Peyer's patch (tissue), 4 donors: ENCODE measurements around the gene KRT32. TPM values are rescaled to one million over a fixed set of nuclear protein-coding genes. Genes with fewer than 3 reads are reported as not detected.

Experiments used
- DNase-seq, 3 donors: peaks; one replicate each; pipeline ENCODE4 v3.0.0-alpha.2; 2017 to 2019
- H3K27ac ChIP-seq, 4 donors: fragments of 200-600 bp; sonication (generic); one replicate each; pipeline ENCODE4 v1.5.1; 2016 to 2019
- H3K27me3 ChIP-seq, 2 donors: fragments of 200-600 bp; sonication (generic); one replicate each; pipeline ENCODE4 v1.5.1; 2019
- H3K36me3 ChIP-seq, 3 donors: fragments of 200-600 bp; sonication (generic); one replicate each; pipeline ENCODE4 v1.5.1; 2016 to 2019
- H3K4me1 ChIP-seq, 4 donors: fragments of 200-600 bp; sonication (generic); one replicate each; pipeline ENCODE4 v1.5.1; 2016 to 2019
- H3K4me3 ChIP-seq, 4 donors: fragments of 200-600 bp; sonication (generic); 1 replicate in 3 of 4; 2 replicates in 1 of 4; pipeline ENCODE4 v1.5.1; 2016 to 2019; ENCODE audit warnings: mild to moderate bottlenecking in 1 of 4
- H3K9me3 ChIP-seq, 4 donors: fragments of 200-600 bp; sonication (generic); one replicate each; pipeline ENCODE4 v1.5.1; 2016 to 2019; ENCODE audit warnings: mild to moderate bottlenecking in 1 of 4
- CTCF ChIP-seq, 6 experiments: fragments of 450-650 bp in 4 of 6; fragments of 200-600 bp in 2 of 6; sonication (generic) in 1 of 6; IDR thresholded peaks; one replicate each; pipeline ENCODE4 v1.5.1; 2017 to 2019; ENCODE audit warnings: antibody characterized with exemption in 6 of 6, mild to moderate bottlenecking in 3 of 6, moderate library complexity in 1 of 6
- POLR2A ChIP-seq, 2 donors: fragments of 450-650 bp; IDR thresholded peaks; one replicate each; pipeline ENCODE4 v1.5.1; 2017; ENCODE audit warnings: antibody characterized with exemption in 2 of 2, mild to moderate bottlenecking in 2 of 2, moderate library complexity in 2 of 2
- total RNA-seq, 4 donors: library from RNA; depleted of rRNA; stranded (reverse); fragments of >200 nt; gene quantifications; one replicate each; pipeline ENCODE4 v1.1.0, GENCODE V29; 2016

KRT32 gene
- total RNA-seq, 4 donors from 2014 or later = not detected

GRCh38 chr17:41440531-41441033, 26.6 kb downstream of the KRT32 start, which contains the start of gene KRT38:
Gene KRT38, minus strand, starts transcription at chr17:41440983. Its CDS starts 62 bp downstream, at chr17:41440921.
- no peak for TF ChIP-seq POLR2A (IDR thresholded peaks at IDR 0.05)
- TF ChIP-seq CTCF (IDR thresholded peaks at IDR 0.05) = no peak
- DNase-seq = no peak
- Histone ChIP-seq H3K4me1 (no peaks in the 10 kb centered on the region), H3K27ac (no peak within 1 kb of the TSS), H3K4me3 (no peak within 1 kb of the TSS), H3K27me3 (no peaks in the 10 kb centered on the region), H3K36me3 (no peaks in the 10 kb centered on the region), H3K9me3 (no peaks in the 10 kb centered on the region)

- H3K4me3 ChIP-seq = no peak overlapping the region
- TF ChIP-seq CTCF (IDR thresholded peaks at IDR 0.05) = no peak
- TF ChIP-seq POLR2A (IDR thresholded peaks at IDR 0.05) = no peak
- H3K4me1 ChIP-seq = no peaks in the 10 kb centered on the region
- H3K36me3 ChIP-seq = no peaks in the 10 kb centered on the region
- H3K27ac ChIP-seq = no peak overlapping the region
- H3K9me3 ChIP-seq = no peaks in the 10 kb centered on the region
- DNase-seq = no peak
- H3K27me3 ChIP-seq = no peaks in the 10 kb centered on the region
These were observed 27.8 kb downstream of the KRT32 start for GRCh38 chr17:41439375-41439774.

GRCh38 chr17:41437769-41438168, 29.4 kb downstream of the KRT32 start:
- no peaks in the 10 kb centered on the region for H3K36me3 ChIP-seq
- H3K9me3 ChIP-seq = no peaks in the 10 kb centered on the region
- H3K4me3 ChIP-seq = no peak overlapping the region
- H3K27me3 ChIP-seq = no peaks in the 10 kb centered on the region
- no peak overlapping the region for H3K27ac ChIP-seq
- no peak for TF ChIP-seq POLR2A (IDR thresholded peaks at IDR 0.05)
- TF ChIP-seq CTCF (IDR thresholded peaks at IDR 0.05) = no peak
- no peaks in the 10 kb centered on the region for H3K4me1 ChIP-seq
- DNase-seq = no peak

- Histone ChIP-seq H3K36me3 (no peaks in the 10 kb centered on the region), H3K27me3 (no peaks in the 10 kb centered on the region), H3K4me3 (no peak overlapping the region), H3K27ac (no peak overlapping the region), H3K4me1 (no peaks in the 10 kb centered on the region), H3K9me3 (no peaks in the 10 kb centered on the region)
- TF ChIP-seq CTCF (IDR thresholded peaks at IDR 0.05) = no peak
- no peak for TF ChIP-seq POLR2A (IDR thresholded peaks at IDR 0.05)
- no peak for DNase-seq
These were observed 29.9 kb downstream of the KRT32 start for GRCh38 chr17:41437254-41437653.

- no peak overlapping the region for H3K27ac ChIP-seq
- TF ChIP-seq CTCF (IDR thresholded peaks at IDR 0.05) (no peak), POLR2A (IDR thresholded peaks at IDR 0.05) (no peak)
- no peaks in the 10 kb centered on the region for H3K27me3 ChIP-seq
- H3K4me3 ChIP-seq = no peak overlapping the region
- no peak for DNase-seq
- H3K36me3 ChIP-seq = no peaks in the 10 kb centered on the region
- H3K4me1 ChIP-seq = no peaks in the 10 kb centered on the region
- H3K9me3 ChIP-seq = no peaks in the 10 kb centered on the region
These were observed 32.8 kb downstream of the KRT32 start for GRCh38 chr17:41434415-41434814.

GRCh38 chr17:41434005-41434404, 33.2 kb downstream of the KRT32 start:
- DNase-seq = no peak
- Histone ChIP-seq H3K27ac (no peak overlapping the region), H3K27me3 (no peaks in the 10 kb centered on the region), H3K4me3 (no peak overlapping the region), H3K36me3 (no peaks in the 10 kb centered on the region), H3K4me1 (no peaks in the 10 kb centered on the region), H3K9me3 (no peaks in the 10 kb centered on the region)
- TF ChIP-seq CTCF (IDR thresholded peaks at IDR 0.05) (no peak), POLR2A (IDR thresholded peaks at IDR 0.05) (no peak)
